Right ventricle myocardium inferior (tissue), 1 donor: ENCODE measurements around the gene STRIP1. TPM values are rescaled to one million over a fixed set of nuclear protein-coding genes. Genes with fewer than 3 reads are reported as not detected.
A peak's percentile ranks its signal among the peaks of the same experiment; 100 is the strongest.

Source experiments
- ATAC-seq: fragments of 200-7000 bp; cut with Tn5 transposase; one replicate; pipeline ENCODE4 v1.9.1; 2020; ENCODE audit warnings: mild to moderate bottlenecking, moderate library complexity
- DNase-seq: peaks from one replicate; pipeline ENCODE4 v3.0.0; 2021; ENCODE audit errors: missing footprints
- intact Hi-C: fragments of 100-400 bp; cut with DNase I; formaldehyde crosslinking; loops from one replicate; pipeline ENCODE4 v1.11.0; 2022
- total RNA-seq: library from RNA; stranded (reverse); fragmentation: NEBNext Ultra II Directional; extraction: Animal tissue kit (Norgen Biotek cat#: 25700); gene quantifications from one replicate; pipeline ENCODE4 v1.2.1, GENCODE V29; 2021
- donor health status: DM: no; HTN: yes; CAD: no; lungs with severe emphysema.

The STRIP1 gene
- total RNA-seq, 1 donor from 2014 or later = 17.8 TPM

DNA sequence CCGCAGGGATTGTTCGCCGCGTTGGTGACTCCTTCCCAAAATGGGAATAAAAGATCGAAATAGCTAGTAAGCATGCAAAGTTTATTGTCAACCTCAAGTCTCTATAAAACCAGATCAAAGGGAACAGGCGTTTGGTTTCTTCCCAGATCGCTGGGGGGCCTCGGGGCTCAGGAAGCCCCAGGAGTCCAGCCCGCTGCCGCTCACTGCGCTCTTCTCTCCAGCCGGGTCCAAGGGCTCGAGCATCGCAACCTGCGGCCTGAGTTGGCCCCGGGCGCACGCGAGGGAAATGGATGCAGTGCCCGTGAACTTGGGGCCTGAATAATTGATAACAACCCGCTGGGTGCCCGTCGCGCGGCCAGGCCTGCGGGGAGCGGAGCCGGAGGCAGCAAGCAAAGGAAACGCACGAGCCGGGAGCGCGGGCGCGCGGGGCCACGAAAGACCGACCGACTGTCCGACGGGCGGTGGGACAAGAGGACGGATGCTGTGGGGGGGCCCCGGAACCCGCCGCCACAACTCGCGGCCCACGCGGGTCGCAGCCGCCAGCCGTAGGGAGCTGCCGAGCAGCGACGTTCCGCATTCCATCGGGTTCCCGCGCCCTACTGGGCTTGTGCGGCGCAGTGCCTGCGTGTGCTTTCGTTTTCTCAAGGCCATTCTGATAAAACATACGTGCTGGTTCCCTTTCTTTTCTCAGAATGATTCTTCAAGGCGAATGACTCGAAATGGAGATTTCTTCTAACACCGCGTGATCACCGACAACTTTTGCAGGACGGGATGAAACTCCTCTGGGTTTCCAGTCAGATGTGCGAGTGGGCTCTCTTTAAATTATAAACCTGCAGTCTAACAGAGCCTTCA is 50.0 kb downstream of the STRIP1 start:
- DNase-seq (peak; percentile 80), ATAC-seq (peak; percentile 80)
- intact Hi-C loops = no loop called here

GRCh38 chr1:110085671-110086070 is 51.2 kb downstream of the STRIP1 start:
- ATAC-seq = no peak
- no peak for DNase-seq
- intact Hi-C loops = no loop called here

DNA sequence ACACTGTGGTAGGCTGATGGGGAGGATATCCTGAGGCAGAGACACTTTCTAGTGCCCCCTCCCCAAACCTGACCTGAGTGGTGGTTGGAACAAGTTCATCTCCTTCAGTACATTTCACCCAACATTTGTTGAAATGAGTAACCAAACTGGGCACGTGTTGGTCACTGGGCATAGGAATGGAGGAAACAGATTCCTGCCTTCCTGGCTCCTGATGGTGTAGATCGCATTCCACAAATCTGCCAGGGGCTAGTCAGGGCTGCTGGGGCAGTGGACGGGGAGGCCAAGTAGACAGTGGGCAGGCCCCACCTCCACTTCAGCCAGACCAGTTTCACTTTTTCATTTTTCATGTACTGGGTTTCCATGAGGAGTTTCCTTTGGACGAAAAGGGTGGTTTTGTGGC is 52.5 kb downstream of the STRIP1 start:
- DNase-seq = no peak
- no peak for ATAC-seq
- intact Hi-C loops = no loop called here

- ATAC-seq (peak; percentile 69), DNase-seq (no peak)
- intact Hi-C loops = no loop called here
These were observed 53.7 kb downstream of the STRIP1 start for GRCh38 chr1:110087812-110088738.

GRCh38 chr1:110088739-110089316 is 54.4 kb downstream of the STRIP1 start:
- DNase-seq (no peak), ATAC-seq (no peak)
- intact Hi-C loops = no loop called here

DNA sequence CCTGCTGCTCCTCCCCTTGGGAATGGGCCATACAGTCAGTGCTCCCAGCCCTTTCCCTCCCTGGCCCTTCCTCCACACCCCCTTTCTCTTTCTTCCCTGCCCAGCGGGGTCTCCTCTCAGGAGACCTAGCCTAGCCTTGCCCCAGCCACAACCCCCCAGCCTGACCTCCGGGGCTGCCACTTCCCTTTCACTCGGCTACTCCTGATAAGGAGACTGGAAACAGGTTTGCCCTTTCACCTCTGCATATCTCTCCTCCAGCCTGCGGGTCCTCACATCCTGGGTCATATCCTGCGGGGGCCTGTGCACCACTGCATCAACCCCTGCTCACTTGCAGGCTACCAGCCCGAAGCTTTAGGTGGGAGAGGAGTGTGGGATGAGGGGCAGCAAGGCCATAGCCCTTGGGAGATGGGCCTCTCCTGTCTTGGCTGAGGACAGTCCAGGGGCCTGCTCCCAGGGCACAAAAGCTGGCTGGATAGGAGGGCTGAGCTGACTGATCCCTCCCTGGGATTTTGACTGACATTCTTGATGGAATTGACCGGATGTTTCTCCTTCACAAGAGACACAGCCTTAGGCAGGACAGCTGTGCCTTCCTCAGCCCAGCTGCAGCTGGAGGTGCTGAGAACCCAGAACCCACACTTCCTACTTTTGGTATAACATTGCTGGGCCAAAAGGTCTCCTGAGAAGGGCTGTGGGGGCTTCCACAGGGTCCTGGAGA is 55.3 kb downstream of the STRIP1 start:
- DNase-seq (no peak), ATAC-seq (peak; percentile 31)
- intact Hi-C loops = no loop called here

DNA sequence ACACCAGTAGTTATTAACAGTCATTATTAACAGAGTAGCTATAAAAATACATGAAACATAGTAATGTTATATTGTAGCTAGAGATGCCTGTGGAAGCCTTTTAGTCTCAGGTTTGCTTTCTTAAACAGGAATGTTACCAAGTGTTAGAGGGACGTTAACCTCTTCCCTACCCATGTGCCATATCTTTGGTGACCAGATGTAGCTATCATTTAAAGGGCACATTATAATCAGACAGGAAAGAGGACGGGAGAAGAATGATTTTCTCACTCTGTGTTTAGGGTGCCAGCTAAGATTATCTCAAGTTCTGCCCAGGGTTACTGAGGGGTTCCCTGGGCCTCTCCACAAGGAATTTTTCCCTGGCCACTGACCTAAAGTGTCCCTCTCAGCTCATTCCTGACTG is 57.0 kb downstream of the STRIP1 start:
- DNase-seq (no peak), ATAC-seq (no peak)
- intact Hi-C loops = no loop called here

DNA sequence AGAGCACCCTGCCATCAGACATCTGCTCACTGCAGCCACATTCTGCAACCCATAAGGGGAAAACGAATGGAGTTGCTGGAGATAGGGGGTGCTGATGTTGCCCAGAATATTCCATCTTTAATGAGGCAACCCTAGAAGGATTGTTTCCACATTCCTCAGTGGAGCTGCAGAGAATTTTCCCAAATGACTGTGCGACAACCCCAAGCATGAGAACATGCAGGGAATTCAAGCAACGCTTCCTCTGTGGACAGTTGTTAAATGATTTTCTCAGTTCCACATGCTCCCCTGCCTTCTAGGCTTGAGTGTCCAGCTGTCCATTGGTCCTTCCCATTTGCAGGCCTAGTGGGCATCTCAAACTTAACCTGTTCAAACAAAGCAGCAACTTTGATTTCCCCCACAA is 57.4 kb downstream of the STRIP1 start:
- intact Hi-C loops = no loop called here
- DNase-seq = no peak
- ATAC-seq = no peak

DNA sequence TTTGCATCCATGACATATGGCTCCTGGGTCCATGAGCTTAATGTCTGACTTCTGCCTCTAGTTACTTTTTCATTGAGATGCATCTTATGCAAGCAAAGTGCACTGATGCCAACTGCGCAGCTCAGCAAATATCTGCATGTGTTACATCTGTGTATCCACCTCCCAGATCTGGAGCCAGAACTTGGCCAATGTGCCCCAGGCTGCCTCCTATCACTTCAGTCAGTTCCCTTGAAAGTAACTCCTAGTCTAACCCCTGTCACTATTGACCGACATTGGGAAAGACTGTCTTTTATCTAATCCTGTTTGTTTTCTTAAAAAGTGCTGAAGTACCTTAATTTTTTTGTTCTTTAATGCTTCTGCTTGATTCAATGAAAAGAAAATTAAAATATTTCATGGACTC is 58.6 kb downstream of the STRIP1 start:
- DNase-seq = no peak
- no peak for ATAC-seq
- intact Hi-C loops = no loop called here

DNA sequence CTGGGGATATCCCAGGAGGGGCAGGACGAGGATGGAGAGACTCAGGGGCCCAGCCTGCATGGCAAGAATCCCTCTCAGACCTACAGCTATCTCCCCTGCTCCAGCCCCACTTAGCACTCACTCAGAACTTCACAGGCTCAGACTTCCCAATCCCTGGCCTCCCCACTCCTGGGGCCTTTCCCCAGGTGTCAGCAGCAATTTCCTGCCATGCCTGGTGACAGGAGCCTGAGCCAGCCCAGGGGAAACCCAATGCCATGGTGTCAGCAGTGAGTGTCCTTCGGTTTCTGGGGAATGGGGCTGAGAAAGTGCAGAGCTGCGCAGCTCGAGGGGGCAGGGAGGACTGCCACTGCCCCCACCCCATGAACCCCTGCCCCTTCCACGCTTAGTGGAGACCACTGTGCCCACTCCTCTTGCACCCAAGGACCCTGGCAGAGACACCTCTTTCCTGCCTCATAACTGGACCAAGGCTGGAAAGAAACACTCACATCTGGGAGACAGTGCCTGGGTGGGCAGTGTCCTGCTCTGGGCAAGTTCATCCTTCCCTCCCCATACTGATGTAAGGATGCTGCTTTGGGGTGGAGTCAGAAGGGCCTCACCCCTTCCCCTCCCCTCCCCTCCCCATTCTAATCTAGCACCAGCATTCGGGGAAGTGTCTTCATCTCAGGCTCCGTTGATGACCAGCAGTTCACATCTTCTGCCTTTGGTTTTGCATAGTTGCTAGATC is 60.7 kb downstream of the STRIP1 start:
- intact Hi-C loops = no loop called here
- DNase-seq = no peak

DNA sequence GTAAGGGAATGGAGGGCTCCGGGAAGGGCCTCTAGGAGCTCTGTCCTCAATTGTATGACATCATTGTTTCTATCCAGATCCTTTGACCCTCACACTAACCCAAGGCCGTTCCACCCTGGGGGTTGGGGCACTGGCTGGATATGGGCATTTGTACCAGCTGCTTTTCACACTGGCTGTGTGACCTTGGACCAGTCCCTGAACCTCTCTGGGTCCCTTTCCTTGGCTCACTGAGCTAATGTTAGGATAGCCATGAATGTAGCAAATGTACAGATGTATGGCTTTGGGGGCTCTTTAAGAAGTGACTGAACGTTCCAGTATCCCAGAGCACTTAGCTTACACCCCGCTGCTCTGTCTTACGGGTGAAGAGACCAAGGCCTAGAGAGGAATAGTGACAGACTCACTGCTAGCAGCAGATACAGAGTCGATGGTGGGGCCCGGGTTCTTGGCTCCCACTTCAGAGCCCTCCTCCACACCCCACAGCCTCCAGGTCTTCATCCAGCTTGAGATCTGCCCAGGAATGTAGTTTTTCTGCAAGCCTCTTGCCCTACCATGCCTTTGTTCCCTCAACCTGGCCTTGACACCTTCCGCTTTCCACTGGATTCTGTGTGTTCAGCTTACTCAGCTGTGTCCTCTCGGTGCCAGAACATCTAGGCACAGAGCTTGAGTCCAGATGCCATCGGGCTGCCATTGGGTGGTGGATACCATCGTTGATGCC is 63.2 kb downstream of the STRIP1 start:
- DNase-seq (no peak), ATAC-seq (no peak)
- intact Hi-C loops = no loop called here

More for the DNA sequence above, 60.7 kb downstream of the STRIP1 start:
- ATAC-seq = no peak

DNA sequence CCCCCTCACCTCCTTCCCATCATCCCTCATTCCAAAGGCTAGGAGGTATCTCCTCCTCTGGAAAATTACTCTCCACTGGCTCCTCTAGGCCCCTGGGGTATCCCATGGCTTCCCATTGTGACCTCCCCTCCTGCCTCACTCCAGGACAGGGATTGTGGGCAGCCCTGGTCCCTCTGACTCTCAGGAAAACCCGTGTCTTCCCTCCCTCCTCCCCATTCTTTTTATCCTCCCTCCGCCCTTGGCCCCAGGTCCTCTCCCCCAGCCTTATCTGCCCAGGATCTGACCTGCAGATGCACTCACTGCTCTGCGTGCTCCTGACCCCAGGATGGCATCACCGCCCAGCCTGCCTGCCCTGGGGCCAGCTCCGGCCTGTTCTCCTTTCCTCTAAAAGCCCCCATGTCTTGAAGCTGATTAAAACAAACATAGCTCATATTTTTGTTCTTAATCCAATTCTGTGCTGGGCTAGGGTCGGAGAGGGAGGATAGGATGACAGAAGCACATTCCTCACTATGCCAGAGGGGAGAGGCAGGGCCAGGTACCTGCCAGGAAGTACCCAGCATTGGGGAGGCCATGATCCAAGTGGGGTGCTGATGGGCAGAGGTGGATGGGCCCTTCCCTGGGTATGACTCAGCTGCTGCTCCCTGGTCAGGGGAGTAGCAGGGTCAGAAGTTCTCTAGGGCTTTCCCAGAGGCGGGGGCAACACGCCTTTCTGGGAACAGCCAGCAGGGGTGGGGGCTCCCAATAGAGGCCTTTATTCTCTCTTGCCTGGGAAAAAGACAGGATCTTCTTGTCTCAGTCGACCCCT is 64.0 kb downstream of the STRIP1 start:
- DNase-seq = no peak
- intact Hi-C loops = no loop called here
- no peak for ATAC-seq

DNA sequence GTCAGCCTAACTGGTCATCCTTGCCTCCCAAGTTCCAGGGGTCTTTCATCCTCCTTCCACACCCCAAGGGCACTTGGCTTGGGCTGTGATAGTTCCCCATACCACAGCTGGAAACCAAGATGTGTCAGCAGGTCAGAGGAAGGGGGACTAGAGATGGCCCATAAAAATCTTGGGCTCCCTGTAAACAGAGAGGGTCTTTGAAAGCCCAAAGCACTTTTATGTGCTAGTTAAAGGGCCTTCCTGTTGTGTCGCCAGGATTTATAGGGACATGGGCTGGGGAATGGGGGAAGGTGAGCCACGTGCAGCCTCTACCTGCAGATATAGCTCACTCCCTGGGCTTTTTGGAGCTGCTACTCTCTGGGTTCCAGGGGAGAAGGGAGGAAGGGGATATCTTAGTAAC is 65.9 kb downstream of the STRIP1 start:
- DNase-seq (no peak), ATAC-seq (no peak)
- intact Hi-C loops = no loop called here

GRCh38 chr1:110102081-110102480 is 67.7 kb downstream of the STRIP1 start:
- intact Hi-C loops = no loop called here
- DNase-seq (peak; percentile 16), ATAC-seq (no peak)
